M059J (cell line): ENCODE measurements around the gene UPB1. TPM values are rescaled to one million over a fixed set of nuclear protein-coding genes. Genes with fewer than 3 reads are reported as not detected.

ENCODE experiments used
- DNase-seq: peaks from one replicate; pipeline ENCODE4 v3.0.0-alpha.2; 2012; ENCODE audit warnings: low read depth
- total RNA-seq: library from RNA; depleted of rRNA; stranded (reverse); fragments of >200 nt; shearing (Covaris generic); gene quantifications from 2 replicates; pipeline ENCODE4 v1.2.3, GENCODE V29; 2014; rRNA removed

The UPB1 gene
- 0.05 and 0.47 TPM in 2 replicates for total RNA-seq

- DNase-seq, result no peak
Observed at GRCh38 chr22:24494528-24495364, at the start of gene UPB1. UPB1 (plus strand) TSS chr22:24495332; CDS start chr22:24495404, 72 bp downstream.

GRCh38 chr22:24445481-24446259 is 49.5 kb upstream of the UPB1 start:
- peak; percentile 26 for DNase-seq

- DNase-seq, result no peak
Observed at GRCh38 chr22:24446260-24446611, 48.9 kb upstream of the UPB1 start.

- DNase-seq, result no peak
Observed at GRCh38 chr22:24450610-24451009, 44.5 kb upstream of the UPB1 start.

GRCh38 chr22:24451162-24451561 is 44.0 kb upstream of the UPB1 start:
- no peak for DNase-seq

GRCh38 chr22:24453853-24454252 is 41.3 kb upstream of the UPB1 start:
- DNase-seq, result no peak

GRCh38 chr22:24455039-24455438 is 40.1 kb upstream of the UPB1 start:
- DNase-seq, result no peak

GRCh38 chr22:24455751-24456426 is 39.2 kb upstream of the UPB1 start:
- no peak for DNase-seq

- DNase-seq, result no peak
Observed at GRCh38 chr22:24457894-24458420, 37.2 kb upstream of the UPB1 start.

- no peak for DNase-seq
Observed at GRCh38 chr22:24459911-24460310, 35.2 kb upstream of the UPB1 start.

- DNase-seq, result no peak
Observed at GRCh38 chr22:24460418-24461089, 34.6 kb upstream of the UPB1 start.

- no peak for DNase-seq
Observed at GRCh38 chr22:24463071-24463760, 31.9 kb upstream of the UPB1 start.

GRCh38 chr22:24465566-24465965 is 29.6 kb upstream of the UPB1 start:
- peak; percentile 73 for DNase-seq

GRCh38 chr22:24465975-24466374 is 29.2 kb upstream of the UPB1 start:
- DNase-seq, result no peak

GRCh38 chr22:24466716-24467328 is 28.3 kb upstream of the UPB1 start:
- peak; percentile 72 for DNase-seq

GRCh38 chr22:24467340-24467739 is 27.8 kb upstream of the UPB1 start:
- DNase-seq, result no peak

- DNase-seq, result no peak
Observed at GRCh38 chr22:24471570-24471969, 23.6 kb upstream of the UPB1 start.

GRCh38 chr22:24473284-24473683 is 21.8 kb upstream of the UPB1 start:
- DNase-seq, result no peak

GRCh38 chr22:24474221-24474620 is 20.9 kb upstream of the UPB1 start:
- peak; percentile 96 for DNase-seq

GRCh38 chr22:24474649-24475255 is 20.4 kb upstream of the UPB1 start:
- no peak for DNase-seq
